GM18526 (cell line): ENCODE results near the gene PPARA.

Experiments used
- POLR2A ChIP-seq: IDR thresholded peaks from 3 replicates; pipeline ENCODE4 v1.6.1; 2011; ENCODE audit not compliant: insufficient read length; ENCODE audit errors: extremely low read depth

Gene PPARA

DNA sequence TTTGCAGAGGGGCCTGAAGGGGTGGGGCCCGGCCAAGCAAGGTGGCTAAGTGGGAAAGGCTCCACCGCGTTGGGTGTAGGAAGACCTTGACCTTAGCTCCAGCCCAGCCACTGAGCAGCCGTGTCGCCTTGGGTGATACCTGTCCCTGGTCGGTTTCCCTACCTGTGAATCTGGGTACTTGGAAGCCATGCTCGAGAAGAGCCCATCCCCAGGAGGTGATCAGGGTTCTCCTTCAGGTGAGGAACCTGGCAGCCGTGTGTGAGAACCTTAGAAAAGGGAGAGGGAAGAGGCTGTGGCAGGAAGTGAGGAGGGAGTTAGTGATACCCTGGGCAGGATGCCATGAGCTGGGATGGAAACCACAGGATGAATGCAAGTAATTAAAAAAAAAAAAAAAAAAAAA is 21.6 kb downstream of the PPARA start:
- TF ChIP-seq POLR2A: no peak

DNA sequence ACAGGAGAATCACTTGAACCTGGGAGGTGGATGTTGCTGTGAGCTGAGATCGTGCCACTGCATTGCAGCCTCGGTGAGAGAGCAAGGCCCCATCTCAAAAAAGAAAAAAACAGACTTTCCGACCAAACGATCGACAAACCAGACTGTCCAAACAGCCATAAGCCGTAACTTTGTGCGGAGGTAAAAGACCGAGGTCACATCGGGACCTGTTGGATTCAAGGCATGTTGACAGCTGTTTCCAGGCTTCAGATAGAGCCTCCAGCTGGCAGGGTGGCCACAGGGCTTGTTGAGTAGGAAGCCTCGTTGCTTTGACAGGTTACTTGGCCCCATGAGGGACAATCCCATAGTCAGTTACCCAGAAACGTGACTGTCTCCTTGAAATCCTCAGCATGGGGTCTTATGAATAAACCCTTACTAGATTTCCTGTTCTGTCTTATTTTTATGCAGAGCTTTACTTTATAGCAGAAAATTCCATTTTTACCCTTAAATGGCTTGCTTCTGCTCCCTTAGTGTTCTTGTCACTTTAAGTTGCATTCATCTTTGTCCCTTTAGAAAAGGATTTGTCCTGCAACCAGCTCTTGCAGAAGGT is 22.3 kb downstream of the PPARA start:
- no peak for TF ChIP-seq POLR2A

DNA sequence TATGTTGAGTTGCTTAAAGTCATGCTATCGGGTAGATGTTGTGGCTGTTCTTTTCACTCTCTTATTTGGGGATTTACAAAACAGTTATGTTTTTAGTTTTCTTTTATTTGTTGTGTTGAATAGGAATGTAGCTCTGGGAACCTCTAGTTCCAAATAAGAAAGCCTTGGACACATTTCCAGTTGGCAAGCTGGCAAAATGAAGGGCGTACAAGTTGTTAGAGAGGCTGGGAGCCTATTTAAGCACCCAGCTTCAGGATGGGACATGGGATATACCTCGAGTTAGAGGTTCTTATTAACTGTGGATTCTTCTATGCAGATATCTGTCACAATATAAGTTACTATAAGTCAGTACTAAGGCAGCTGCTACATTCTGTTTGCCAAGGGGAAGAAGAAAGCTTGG is 22.8 kb downstream of the PPARA start:
- no peak for TF ChIP-seq POLR2A

DNA sequence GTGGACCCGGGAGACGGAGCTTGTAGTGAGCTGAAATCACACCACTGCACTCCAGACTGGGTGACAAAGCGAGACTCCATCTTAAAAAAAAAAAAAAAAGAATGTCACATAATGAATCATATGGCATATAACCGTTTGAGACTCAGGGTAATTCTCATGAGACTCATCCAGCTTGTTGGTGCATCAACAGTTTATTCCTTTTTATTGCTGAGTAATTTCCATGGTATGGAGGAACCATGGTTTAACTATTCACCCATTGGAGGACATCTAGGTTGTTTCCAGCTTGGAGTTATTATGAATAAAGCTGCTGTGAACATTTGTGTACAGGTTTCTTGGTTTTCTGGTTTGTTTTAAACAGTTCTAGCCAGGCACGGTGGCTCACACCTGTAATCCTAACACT is 25.3 kb downstream of the PPARA start:
- TF ChIP-seq POLR2A: no peak

DNA sequence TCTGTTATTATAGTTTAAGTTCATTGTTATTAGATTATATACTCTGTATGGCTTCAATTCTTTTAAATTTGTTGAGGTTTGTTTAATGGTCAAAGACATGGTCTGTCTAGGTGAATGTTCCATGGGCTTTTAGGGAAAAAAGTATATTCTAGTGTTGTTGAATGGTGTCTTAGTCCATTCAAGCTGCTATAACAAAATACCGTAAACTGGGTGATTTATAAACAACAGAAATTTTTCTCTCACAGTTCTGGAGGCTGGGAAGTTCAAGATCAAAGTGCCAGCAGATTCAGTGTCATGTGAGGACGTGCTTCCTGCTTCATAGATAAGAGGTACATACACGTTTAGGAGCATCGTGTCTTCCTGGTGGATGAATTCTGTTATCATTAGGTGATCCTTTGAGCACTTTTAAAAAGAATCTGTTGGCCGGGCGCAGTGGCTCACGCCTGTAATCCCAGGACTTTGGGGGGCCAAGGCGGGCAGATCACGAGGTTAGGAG is 26.2 kb downstream of the PPARA start:
- TF ChIP-seq POLR2A: no peak

DNA sequence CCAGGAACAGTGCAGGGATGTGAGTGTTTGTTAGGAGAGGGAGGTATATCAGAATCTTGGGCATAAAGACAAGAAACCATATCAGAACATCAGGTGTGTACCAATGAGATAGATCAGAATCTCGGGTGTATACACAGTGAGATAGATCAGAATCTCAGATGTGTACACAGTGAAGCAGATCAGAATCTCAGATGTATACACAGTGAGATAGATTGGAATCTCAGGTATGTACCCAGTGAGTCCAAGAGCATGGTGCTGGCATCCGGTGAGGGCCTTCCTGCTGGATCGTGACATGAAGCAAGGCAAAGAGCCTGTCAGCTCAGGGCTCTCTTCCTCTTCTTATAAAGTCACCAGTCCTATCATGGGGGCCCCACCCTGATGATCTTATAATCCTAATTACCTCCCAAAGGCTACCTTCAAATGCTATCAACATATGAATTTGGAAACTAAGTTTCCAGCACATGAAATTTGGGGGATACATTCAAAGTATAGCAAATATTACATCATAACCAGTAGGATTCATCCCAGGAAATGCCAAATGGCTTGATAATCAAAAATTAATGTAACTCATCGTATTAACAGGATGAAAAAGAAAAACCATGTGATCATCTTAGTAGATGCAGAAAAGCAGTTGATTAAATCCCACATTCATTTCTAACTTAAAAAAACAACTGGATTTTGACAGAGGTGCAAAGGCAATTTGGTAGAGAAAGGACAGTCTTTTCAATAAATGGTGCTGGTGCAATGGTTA is 28.6 kb downstream of the PPARA start:
- no peak for TF ChIP-seq POLR2A

DNA sequence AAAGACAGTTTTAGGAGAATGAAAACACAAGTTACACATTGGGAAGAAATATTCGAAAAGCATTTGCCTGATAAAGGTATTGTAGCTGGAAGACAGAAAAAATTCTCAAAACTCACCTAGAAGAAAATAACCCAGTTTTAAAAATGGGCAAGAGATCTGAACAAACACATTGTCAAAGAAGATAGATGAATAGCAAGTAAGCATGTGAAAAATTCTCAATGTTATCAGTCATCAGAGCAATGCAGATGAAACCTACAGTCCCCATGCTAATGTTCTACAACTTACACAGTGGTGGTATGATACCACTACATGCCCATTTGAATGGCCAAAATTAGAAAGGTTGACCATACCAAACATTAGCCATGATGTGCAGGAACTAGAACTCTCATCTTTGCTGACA is 29.4 kb downstream of the PPARA start:
- no peak for TF ChIP-seq POLR2A

DNA sequence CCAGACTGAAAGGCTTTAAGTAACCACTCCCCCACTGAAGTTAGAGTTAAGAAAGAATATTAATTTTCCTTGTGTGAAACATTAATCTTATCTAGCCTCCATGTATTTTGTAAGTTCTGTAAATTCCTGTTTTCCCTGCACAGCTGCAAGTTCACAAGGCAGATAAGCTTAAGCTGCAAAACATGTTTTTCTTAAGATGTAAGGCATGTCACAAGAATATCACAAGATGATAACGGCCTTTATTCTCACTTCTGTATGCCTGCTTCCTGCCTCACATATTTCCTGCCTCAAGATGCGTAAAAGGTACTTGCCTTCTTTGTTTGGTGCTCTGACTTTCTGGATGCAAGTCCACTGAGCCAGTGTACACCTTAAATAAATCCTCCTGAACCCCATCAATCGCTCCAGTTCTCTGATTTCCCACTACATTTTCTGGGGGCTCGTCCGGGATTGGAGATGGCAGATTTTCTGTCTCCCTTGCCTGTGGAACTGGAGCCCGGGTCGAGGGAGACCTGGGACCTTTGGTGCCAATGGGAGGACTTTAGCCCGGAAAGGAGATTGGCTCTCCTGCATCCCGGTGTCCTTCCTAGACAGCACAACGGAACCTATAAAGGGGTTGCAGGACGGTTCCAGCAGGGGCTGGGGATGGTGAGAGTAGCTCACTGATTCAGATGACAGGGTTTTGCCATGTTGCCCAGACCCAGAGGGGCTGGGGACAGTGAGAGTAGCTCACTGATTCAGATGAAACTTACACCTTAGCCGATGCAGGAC is 30.2 kb downstream of the PPARA start:
- TF ChIP-seq POLR2A: no peak

DNA sequence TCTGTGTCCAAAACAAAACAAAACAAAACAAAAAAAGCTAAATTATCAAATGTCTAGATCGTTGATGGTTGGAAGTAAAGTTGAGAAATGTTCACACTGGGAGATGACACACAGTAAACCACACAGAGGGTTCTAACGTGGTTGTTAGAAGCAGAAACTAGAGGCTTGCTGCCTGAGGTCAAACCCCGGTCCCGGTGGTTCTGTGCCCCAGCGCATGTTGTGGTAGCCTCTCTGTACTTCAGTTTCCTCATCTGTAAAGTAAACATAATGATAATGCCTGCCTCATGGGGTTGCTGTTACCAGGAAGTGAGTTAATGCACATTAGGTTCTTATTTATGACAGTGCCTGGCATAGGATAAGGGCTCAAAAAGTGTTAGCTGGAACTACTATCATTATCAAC is 33.4 kb downstream of the PPARA start:
- no peak for TF ChIP-seq POLR2A

DNA sequence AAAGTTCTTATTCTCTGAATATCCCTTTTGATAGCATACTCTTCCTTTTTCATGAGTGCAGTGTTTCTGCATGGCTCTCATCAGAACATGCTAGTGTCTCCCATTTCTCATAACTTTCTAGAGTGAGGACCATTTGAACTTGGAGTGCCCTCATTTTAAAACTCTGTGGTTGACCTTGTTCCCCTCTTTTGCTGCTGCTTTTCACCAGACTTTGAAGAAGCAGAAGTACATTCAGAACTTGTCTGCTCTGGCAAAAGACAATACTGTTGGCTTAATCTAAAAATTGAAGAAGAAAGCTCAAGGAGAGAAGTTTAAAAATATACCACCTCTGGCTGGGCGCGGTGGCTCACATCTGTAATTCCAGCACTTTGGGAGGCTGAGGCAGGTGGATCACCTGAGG is 35.0 kb downstream of the PPARA start:
- TF ChIP-seq POLR2A: no peak

DNA sequence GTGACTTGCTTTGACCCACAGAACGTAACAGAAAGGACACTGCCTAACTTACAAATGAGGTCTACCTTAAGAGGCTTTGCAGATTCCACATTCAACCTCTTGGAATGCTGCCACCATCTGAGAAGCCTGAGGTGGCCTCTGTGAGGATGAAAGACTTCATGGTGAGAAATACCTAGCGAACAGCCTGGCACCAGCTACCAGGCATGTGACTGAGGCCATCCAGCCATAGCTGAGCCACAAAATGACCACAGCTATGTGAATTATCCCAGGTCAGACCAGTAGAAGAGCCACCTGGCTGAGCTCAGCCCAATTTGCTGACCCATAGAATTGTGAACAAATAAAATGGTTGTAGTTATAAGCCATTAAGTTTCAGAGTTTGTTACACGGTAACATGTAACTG is 37.5 kb downstream of the PPARA start:
- TF ChIP-seq POLR2A: no peak

DNA sequence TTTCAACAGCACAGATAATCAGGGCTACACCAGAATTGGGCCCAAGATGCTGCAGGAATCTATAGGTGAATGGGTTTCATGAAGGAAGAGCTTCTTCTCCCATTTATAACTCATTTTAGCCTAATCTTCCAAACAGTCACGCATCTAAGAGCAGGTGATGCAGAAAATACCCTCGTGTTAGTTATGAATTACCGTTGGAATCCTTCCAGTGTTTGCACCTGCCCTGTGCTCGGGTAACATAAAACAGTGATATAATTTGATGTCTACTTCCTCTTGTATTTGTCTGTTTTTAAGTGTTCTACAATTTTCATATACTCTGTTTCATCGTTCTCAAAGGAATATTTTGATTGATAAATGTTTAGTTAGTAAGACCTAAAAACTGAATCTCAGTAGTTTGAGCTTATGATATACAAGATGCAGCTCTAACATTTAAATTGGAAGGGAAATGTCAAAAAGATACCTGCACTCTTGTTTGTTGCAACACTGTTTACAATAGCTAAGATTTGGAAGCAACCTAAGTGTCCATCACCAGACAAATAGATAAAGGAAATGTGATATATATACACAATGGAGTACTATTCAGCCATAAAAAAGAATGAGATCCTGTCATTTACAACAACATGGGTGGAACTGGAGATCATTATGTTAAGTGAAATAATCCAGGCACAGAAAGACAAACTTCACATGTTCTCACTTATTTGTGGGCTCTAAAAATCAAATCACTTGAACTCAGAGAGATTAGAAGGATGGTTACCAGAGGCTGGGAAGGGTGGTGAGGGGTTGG is 42.1 kb downstream of the PPARA start:
- no peak for TF ChIP-seq POLR2A

DNA sequence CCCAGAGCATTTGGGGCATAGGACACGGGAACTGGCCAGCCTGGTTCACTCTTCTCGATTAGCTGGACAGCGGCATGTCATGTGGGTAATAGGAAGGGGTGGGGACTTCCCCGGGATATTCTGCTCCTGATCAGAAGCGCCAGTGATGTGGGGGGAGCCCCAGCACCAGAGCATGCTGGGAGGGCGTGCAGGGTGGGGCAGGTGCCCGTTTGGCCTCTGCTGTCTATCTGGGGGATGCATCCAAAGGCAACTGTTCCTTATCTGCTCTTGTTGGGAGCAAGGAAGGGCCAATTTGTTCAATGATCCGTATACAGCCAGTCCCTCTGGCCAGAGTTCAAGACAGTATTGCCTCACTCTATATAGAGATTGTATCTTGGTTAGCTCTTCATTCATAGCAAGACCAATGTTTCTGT is 43.6 kb downstream of the PPARA start:
- TF ChIP-seq POLR2A: no peak

DNA sequence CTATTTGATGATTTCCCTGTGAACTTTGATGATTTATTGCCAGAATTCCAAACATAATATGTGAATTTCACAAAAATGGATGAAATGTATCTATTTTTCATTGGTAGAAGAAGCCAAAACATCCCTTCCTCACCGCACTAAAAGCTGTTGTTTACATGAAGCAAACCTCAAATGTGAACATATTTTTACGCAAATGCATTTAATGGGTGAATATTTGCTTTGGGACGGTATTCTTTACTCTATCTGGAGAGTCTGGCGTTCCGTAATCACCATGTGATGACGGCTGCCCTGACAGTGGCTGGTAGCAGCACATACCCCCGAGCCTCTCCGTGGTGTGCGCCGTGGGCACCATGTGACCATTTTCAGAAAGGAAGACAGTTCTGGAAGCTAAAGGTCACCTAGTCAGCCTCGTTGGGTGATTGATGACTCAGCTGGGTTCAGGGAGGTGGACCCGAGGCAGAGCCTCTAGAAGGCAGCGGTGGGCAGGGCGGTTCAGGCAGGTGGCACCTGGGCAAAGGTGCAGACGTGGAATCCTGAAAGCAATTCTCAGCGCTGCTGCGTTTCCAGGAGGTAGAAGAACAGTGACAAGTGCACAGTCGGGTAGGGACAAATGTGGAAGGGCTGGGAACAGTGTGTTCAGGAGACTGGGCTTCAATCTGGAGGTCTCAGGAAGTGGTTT is 45.3 kb downstream of the PPARA start:
- no peak for TF ChIP-seq POLR2A

DNA sequence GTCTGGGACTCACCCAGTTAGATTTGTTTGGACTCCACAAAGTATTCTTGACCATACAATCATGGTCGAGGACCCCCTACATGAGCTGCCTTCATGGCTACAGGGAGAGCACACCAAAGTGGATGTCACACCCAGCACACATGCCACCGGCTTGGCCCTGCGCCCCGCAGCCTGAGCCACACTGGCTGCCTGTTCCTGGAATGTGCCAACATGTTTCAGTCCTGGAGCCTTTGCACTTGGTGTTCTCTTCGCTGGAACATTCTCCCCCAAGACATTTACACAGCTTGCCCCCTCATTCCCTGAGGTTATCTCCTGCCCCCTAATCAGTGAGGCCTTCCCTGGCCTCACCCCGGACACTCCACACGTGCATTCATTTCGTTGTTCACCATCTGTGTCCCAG is 46.0 kb downstream of the PPARA start:
- no peak for TF ChIP-seq POLR2A

DNA sequence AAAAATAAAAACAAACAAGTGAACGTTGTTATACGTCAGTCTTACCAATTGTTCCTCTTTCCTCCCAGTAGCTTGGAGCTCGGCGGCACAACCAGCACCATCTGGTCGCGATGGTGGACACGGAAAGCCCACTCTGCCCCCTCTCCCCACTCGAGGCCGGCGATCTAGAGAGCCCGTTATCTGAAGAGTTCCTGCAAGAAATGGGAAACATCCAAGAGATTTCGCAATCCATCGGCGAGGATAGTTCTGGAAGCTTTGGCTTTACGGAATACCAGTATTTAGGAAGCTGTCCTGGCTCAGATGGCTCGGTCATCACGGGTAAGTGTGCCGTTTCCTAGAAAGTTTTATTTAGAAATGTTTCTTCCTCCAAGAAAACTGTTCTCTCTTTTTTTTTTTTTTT is 47.9 kb downstream of the PPARA start:
- TF ChIP-seq POLR2A: no peak
